Measurements from ENCODE around the gene C1QL2.

DNA sequence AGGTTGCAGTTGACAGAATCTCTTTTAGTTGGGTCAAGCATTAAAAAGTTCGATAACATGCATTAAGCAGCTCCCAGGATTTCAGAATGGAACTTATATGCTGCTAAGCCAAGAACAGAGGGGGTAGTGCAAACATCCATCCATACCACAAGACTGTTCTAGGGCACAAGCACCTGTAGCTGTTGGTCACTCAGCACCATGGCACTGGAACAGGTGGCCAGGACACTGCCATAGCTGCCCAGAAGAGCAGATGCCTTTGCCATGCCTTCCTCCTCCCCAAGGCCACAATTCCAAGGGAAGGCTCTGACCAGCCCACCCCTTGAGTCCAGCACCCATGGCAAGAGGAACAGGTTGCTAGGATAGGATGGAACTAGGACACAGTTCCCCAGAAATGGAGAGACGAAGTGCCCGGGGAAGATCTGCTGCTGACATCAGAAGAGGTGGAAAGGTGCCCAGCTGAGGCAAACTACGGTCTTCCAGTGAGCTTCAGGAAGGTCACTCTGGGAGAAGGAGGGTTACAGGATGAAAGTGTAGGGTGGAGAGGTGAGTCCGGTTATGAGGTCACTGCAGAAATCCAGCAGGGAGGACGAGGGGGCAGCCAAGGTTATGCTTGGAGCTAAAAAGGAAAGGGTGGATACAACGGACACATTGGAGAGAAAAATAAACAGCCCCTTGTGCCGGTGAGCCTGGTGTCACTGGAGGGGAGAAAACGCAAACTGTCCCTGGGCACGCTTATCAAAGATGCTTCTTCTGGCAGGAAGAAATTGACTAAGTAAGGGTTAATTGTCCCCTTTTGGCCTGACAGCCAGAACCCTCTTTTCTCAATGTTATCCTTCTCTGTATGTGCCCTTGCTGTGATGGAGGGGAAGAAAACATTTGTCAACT lies 41.9 kb downstream of the C1QL2 start:
- TF ChIP-seq, protein P1, sequence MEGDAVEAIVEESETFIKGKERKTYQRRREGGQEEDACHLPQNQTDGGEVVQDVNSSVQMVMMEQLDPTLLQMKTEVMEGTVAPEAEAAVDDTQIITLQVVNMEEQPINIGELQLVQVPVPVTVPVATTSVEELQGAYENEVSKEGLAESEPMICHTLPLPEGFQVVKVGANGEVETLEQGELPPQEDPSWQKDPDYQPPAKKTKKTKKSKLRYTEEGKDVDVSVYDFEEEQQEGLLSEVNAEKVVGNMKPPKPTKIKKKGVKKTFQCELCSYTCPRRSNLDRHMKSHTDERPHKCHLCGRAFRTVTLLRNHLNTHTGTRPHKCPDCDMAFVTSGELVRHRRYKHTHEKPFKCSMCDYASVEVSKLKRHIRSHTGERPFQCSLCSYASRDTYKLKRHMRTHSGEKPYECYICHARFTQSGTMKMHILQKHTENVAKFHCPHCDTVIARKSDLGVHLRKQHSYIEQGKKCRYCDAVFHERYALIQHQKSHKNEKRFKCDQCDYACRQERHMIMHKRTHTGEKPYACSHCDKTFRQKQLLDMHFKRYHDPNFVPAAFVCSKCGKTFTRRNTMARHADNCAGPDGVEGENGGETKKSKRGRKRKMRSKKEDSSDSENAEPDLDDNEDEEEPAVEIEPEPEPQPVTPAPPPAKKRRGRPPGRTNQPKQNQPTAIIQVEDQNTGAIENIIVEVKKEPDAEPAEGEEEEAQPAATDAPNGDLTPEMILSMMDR (IDR thresholded peaks at IDR 0.05), result no peak
- no peak for TF ChIP-seq POLR2A (IDR thresholded peaks at IDR 0.05)
